ENCODE measurements around the gene CEL. TPM values are rescaled to one million over a fixed set of nuclear protein-coding genes. Genes with fewer than 3 reads are reported as not detected.
"Not testable (repeated sequence)": the region's sequence is repeated elsewhere in the genome, so short reads cannot be mapped to it uniquely, and the experiment has no call there.

Gene CEL
- 1 to 10 TPM in 2 of 3 donors, under 1 TPM in 1; 0.87 to 1.6 (median 1.4) TPM for total RNA-seq
- long read RNA-seq, donor 1: 0 reads
- long read RNA-seq, donor 2: 0 reads

GRCh38 chr9:133061764-133062145 lies at the start of gene CEL:
CEL (plus strand) TSS chr9:133061981; CDS start chr9:133062003, 22 bp downstream.
- intact Hi-C loops (cut with DNase I, micrococcal nuclease); DNase-seq; H3K4me1 ChIP-seq (ENCODE audit: low read depth); H3K36me3 ChIP-seq (ENCODE audit: low read depth); H3K9me3 ChIP-seq; H3K4me3 ChIP-seq: not testable (repeated sequence)
- peak; percentile 48 for ATAC-seq

DNA sequence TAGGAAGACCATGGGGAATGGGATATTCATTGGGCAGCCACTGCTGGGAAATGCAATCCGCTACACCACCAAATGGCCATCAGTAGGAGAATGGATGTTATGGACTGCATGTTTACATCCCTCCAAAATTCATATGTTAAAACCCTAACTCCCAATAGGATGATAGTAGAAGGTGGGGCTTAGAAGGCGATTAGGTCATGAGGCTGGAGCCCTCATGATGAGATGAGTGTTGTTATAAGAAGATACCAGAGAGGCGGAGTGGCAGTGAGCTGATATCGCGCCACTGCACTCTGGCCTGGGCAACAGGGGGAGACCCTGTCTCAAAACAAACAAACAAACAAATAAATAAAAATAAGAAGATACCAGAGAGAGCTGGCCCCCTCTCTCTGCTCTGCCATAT lies 47.1 kb upstream of the CEL start:
- H3K9me3 ChIP-seq: no peaks in the 10 kb centered on the region
- H3K4me1 ChIP-seq (ENCODE audit: low read depth): peaks cover 2% of the 10 kb centered on the region
- no peaks in the 10 kb centered on the region for H3K36me3 ChIP-seq (ENCODE audit: low read depth)
- H3K4me3 ChIP-seq: no peak overlapping the region
- TF ChIP-seq CTCF (IDR thresholded peaks at IDR 0.05): no peak
- intact Hi-C loops (cut with DNase I, micrococcal nuclease): no loop called here
- DNase-seq (no peak), ATAC-seq (no peak)

GRCh38 chr9:133023117-133023890 lies 38.5 kb upstream of the CEL start:
- Histone ChIP-seq H3K4me1 (ENCODE audit: low read depth) (peaks cover 10% of the 10 kb centered on the region), H3K4me3 (no peak overlapping the region), H3K36me3 (ENCODE audit: low read depth) (no peaks in the 10 kb centered on the region), H3K9me3 (no peaks in the 10 kb centered on the region)
- DNase-seq (peak; percentile 67 to 81 (median 74)), ATAC-seq (peak; percentile 73)
- intact Hi-C loops (cut with DNase I, micrococcal nuclease): no loop called here
- TF ChIP-seq CTCF (IDR thresholded peaks at IDR 0.05): no peak

DNA sequence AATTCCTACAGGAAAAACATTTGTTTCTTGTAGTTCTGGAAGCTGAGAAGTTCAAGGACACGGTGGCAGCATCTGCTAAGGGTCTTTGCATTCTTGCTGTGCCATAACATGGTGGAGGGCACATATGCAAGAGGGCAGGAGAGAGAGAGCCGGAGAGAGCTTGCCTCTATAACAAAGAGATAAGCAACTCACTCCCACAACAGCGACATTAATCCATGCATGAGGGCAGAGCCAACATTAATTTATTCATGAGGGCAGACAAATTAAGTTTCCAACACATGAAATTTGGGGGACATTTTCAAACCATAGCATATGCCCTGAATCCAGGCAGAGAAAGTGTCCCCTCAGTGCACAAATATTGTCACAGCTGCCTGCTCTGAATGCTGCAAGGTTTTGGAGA lies 35.4 kb upstream of the CEL start:
- intact Hi-C loops (cut with DNase I, micrococcal nuclease): no loop called here
- H3K36me3 ChIP-seq (ENCODE audit: low read depth): no peaks in the 10 kb centered on the region
- ATAC-seq: no peak
- TF ChIP-seq CTCF (IDR thresholded peaks at IDR 0.05): no peak
- H3K4me3 ChIP-seq: no peak overlapping the region
- H3K9me3 ChIP-seq: no peaks in the 10 kb centered on the region
- H3K4me1 ChIP-seq (ENCODE audit: low read depth): peaks cover 25% of the 10 kb centered on the region
- DNase-seq: no peak

- Histone ChIP-seq H3K36me3 (ENCODE audit: low read depth) (no peaks in the 10 kb centered on the region), H3K4me1 (ENCODE audit: low read depth) (peaks cover 31% of the 10 kb centered on the region), H3K4me3 (no peak overlapping the region), H3K9me3 (no peaks in the 10 kb centered on the region)
- no peak for ATAC-seq
- TF ChIP-seq CTCF (IDR thresholded peaks at IDR 0.05): no peak
- intact Hi-C loops (cut with DNase I, micrococcal nuclease): no loop called here
- no peak for DNase-seq
Observed at GRCh38 chr9:133027134-133027533, 34.6 kb upstream of the CEL start.

DNA sequence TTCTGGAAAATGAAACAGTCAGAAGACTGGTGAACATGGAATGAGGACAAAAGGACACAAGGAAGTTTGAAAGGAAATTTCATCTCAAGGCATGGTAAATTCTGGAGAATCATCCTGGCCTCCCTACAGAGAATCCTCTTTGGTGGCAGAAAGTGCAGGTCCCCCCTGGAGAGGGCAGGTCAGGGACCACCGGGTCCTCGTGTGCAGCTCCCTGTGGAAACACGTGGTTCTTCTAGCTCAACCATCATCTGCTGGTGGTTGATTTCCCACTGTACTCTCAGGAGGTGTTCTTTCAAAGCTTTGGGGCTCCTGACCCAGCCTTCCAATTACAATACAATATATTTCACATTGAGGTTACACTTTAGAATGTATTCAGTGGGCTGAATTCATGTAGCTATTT lies 33.6 kb upstream of the CEL start:
- intact Hi-C loops (cut with DNase I, micrococcal nuclease): no loop called here
- H3K4me3 ChIP-seq: no peak overlapping the region
- ATAC-seq (no peak), DNase-seq (no peak)
- H3K36me3 ChIP-seq (ENCODE audit: low read depth): no peaks in the 10 kb centered on the region
- no peaks in the 10 kb centered on the region for H3K9me3 ChIP-seq
- TF ChIP-seq CTCF (IDR thresholded peaks at IDR 0.05): no peak
- H3K4me1 ChIP-seq (ENCODE audit: low read depth): peaks cover 29% of the 10 kb centered on the region

Measured in mucosa of descending colon (tissue), 3 donors.